ENCODE data around the gene IL3.

IL3 gene

DNA sequence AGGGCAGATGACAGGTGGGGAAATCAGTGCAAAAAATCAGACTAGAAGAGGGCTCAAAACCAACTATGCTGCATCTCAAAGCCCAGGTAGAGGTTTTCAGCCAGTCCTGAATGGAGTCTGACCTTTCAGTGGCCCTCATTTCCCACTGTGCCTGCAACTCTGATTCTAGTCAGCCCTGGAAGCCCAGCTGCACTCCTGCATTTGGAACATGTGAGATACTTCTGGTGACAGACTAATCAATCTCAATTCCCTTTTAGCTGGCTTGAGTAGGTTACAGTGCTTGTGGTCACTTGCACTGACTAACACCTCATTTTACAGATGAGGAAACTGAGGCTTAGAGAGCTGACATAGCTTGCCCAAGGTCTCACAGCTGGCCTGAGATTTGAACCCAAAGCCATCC lies 41.1 kb upstream of the IL3 start:
- TF ChIP-seq, protein P1, sequence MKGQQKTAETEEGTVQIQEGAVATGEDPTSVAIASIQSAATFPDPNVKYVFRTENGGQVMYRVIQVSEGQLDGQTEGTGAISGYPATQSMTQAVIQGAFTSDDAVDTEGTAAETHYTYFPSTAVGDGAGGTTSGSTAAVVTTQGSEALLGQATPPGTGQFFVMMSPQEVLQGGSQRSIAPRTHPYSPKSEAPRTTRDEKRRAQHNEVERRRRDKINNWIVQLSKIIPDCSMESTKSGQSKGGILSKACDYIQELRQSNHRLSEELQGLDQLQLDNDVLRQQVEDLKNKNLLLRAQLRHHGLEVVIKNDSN (IDR thresholded peaks at IDR 0.05), result no peak
- TF ChIP-seq, protein P2, sequence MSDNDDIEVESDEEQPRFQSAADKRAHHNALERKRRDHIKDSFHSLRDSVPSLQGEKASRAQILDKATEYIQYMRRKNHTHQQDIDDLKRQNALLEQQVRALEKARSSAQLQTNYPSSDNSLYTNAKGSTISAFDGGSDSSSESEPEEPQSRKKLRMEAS (IDR thresholded peaks at IDR 0.05), result no peak
- no peak for TF ChIP-seq TCF12 (IDR thresholded peaks at IDR 0.05; ENCODE audit: low read depth)
- no peak for TF ChIP-seq TEAD4 (IDR thresholded peaks at IDR 0.05)
- no peak for TF ChIP-seq YY1 (IDR thresholded peaks at IDR 0.05; ENCODE audit: low read depth)
- no peak for TF ChIP-seq NFIC (IDR thresholded peaks at IDR 0.05)
- TF ChIP-seq EGR1 (IDR thresholded peaks at IDR 0.05), result no peak
- no peak for TF ChIP-seq ZBTB7A (IDR thresholded peaks at IDR 0.05; ENCODE audit: low read depth)
- TF ChIP-seq CEBPB (IDR thresholded peaks at IDR 0.05), result no peak
- no peak for TF ChIP-seq TAF1 (IDR thresholded peaks at IDR 0.05; ENCODE audit: low read depth)
- TF ChIP-seq, protein P3, sequence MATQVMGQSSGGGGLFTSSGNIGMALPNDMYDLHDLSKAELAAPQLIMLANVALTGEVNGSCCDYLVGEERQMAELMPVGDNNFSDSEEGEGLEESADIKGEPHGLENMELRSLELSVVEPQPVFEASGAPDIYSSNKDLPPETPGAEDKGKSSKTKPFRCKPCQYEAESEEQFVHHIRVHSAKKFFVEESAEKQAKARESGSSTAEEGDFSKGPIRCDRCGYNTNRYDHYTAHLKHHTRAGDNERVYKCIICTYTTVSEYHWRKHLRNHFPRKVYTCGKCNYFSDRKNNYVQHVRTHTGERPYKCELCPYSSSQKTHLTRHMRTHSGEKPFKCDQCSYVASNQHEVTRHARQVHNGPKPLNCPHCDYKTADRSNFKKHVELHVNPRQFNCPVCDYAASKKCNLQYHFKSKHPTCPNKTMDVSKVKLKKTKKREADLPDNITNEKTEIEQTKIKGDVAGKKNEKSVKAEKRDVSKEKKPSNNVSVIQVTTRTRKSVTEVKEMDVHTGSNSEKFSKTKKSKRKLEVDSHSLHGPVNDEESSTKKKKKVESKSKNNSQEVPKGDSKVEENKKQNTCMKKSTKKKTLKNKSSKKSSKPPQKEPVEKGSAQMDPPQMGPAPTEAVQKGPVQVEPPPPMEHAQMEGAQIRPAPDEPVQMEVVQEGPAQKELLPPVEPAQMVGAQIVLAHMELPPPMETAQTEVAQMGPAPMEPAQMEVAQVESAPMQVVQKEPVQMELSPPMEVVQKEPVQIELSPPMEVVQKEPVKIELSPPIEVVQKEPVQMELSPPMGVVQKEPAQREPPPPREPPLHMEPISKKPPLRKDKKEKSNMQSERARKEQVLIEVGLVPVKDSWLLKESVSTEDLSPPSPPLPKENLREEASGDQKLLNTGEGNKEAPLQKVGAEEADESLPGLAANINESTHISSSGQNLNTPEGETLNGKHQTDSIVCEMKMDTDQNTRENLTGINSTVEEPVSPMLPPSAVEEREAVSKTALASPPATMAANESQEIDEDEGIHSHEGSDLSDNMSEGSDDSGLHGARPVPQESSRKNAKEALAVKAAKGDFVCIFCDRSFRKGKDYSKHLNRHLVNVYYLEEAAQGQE (IDR thresholded peaks at IDR 0.05; ENCODE audit: low read depth), result no peak
- no peak for TF ChIP-seq FOXM1 (IDR thresholded peaks at IDR 0.05; ENCODE audit: borderline replicate concordance, low read depth)
- TF ChIP-seq EP300 (IDR thresholded peaks at IDR 0.05; ENCODE audit: borderline replicate concordance), result no peak
- TF ChIP-seq CREB1 (IDR thresholded peaks at IDR 0.05; ENCODE audit: low read depth), result no peak
- TF ChIP-seq RAD21 (IDR thresholded peaks at IDR 0.05; ENCODE audit: low read depth), result no peak

DNA sequence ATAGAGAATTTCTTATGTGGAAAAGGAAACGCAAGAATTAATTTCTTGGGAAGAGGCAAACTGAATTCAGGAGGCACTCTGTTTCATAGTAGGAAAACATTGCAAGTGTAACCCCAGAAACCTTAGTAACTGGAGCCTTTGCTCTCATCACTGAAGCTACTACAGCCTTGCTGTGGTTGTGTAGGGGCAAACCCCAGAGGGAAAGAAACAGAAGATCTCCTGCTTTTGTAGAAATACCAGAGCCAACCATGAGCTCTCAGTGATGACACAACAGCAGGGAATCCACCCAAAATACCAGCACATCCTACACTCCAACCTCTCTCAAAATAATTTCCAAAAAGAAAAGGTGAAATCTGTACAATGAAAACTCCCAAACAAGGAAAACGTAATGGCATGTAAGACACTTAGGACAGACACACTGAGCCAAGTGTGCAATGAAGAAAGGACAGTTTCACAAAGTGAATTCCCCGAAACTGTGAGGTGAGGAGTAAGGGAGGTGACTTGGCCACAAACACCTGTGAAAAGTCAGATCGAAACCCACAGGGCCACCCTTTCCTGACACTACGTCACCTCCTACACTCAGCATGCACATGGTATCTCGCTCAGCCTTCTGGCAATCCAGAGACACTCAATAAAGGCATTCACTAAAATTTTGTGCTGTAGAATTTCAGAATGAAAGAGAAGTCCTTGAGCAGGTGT lies 40.4 kb upstream of the IL3 start:
- TF ChIP-seq CEBPB (IDR thresholded peaks at IDR 0.05) (no peak), NFIC (IDR thresholded peaks at IDR 0.05) (no peak), TCF12 (IDR thresholded peaks at IDR 0.05; ENCODE audit: low read depth) (no peak), YY1 (IDR thresholded peaks at IDR 0.05; ENCODE audit: low read depth) (no peak), TAF1 (IDR thresholded peaks at IDR 0.05; ENCODE audit: low read depth) (no peak)
- TF ChIP-seq, protein P3 (IDR thresholded peaks at IDR 0.05; ENCODE audit: low read depth), result no peak

DNA sequence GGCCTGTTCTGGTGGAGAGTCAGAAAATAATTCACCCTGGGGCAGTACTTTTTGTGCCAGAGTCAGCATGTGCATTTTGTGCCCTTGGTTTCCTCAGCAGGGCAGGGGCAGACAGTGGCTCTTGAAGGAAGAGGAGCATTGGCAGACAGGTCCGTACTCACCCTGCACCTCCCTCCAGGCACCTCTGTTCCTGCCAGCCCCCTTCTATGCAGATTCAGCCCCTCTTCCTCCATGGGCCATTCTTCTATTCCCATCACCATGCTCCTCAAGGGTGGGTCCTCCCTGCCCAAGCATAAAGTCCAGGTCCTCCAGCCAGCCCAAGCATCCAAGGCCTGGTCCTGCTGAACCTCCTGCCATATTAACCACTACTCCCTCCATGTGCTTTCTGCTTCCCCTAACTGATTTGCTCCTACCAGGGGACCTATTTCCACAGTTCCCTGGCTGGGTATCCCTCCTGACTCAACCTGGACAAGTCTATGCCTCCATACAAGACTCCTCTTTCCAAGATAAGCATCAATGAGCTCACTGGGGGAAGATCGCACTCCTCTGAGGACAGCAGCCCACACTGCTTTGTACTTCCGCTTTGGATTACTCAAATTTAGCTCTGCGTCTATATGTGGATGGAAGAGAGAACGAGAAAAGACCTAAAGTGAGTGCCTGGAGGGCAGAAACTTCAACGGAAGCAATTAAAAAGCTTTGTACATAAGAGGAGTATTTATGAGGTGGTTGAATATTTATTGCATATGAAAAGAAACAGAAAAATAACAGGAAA lies 39.7 kb upstream of the IL3 start:
- TF ChIP-seq EP300 (IDR thresholded peaks at IDR 0.05; ENCODE audit: borderline replicate concordance), result no peak
- no peak for TF ChIP-seq YY1 (IDR thresholded peaks at IDR 0.05; ENCODE audit: low read depth)
- TF ChIP-seq, protein P2 (IDR thresholded peaks at IDR 0.05), result no peak
- TF ChIP-seq, protein P3 (IDR thresholded peaks at IDR 0.05; ENCODE audit: low read depth), result no peak
- TF ChIP-seq TCF12 (IDR thresholded peaks at IDR 0.05; ENCODE audit: low read depth), result no peak
- no peak for TF ChIP-seq ZBTB7A (IDR thresholded peaks at IDR 0.05; ENCODE audit: low read depth)
- TF ChIP-seq TAF1 (IDR thresholded peaks at IDR 0.05; ENCODE audit: low read depth), result no peak
- TF ChIP-seq FOXM1 (IDR thresholded peaks at IDR 0.05; ENCODE audit: borderline replicate concordance, low read depth), result no peak
- no peak for TF ChIP-seq RAD21 (IDR thresholded peaks at IDR 0.05; ENCODE audit: low read depth)
- TF ChIP-seq NFIC (IDR thresholded peaks at IDR 0.05), result no peak
- TF ChIP-seq TEAD4 (IDR thresholded peaks at IDR 0.05), result no peak
- TF ChIP-seq, protein P1 (IDR thresholded peaks at IDR 0.05), result no peak

DNA sequence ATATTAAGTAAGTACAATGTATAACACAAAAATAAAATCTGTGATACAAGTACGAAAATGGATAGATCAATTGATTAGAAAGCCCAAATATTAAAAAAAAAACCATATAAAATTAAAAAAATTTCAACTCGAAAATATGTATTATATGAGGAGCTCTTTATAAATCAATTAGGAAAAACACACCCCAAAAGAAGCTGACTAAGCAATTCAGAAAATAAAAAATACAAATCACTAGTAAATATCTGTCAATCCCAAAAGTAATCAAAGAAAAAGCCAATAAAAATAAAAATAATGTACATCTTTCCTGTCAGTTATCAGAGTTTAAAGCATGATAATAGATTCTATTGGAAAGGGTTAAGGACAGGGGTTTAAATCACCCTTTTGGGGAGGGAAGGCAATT lies 38.8 kb upstream of the IL3 start:
- TF ChIP-seq YY1 (IDR thresholded peaks at IDR 0.05; ENCODE audit: low read depth) (no peak), TAF1 (IDR thresholded peaks at IDR 0.05; ENCODE audit: low read depth) (no peak), TCF12 (IDR thresholded peaks at IDR 0.05; ENCODE audit: low read depth) (no peak), ZBTB7A (IDR thresholded peaks at IDR 0.05; ENCODE audit: low read depth) (no peak), EGR1 (IDR thresholded peaks at IDR 0.05) (no peak), FOXM1 (IDR thresholded peaks at IDR 0.05; ENCODE audit: borderline replicate concordance, low read depth) (no peak), TEAD4 (IDR thresholded peaks at IDR 0.05) (no peak), NFIC (IDR thresholded peaks at IDR 0.05) (no peak), CREB1 (IDR thresholded peaks at IDR 0.05; ENCODE audit: low read depth) (no peak)
- TF ChIP-seq, protein P2 (IDR thresholded peaks at IDR 0.05), result no peak
- TF ChIP-seq, protein P3 (IDR thresholded peaks at IDR 0.05; ENCODE audit: low read depth), result no peak

Data from Ishikawa (cell line).